ENCODE results near the gene SPINT2.
"Not testable (repeated sequence)": the region's sequence is repeated elsewhere in the genome, so short reads cannot be mapped to it uniquely, and the experiment has no call there.

SPINT2 gene

GRCh38 chr19:38264486-38265212 is at the start of gene SPINT2:
Gene SPINT2, plus strand, starts transcription at chr19:38264573. Its CDS starts 320 bp downstream, at chr19:38264893.
- no peak for DNase-seq

- DNase-seq, result no peak
These were observed 47.4 kb upstream of the SPINT2 start for GRCh38 chr19:38216785-38217641.

GRCh38 chr19:38218204-38218603 is 46.2 kb upstream of the SPINT2 start:
- no peak for DNase-seq

- no peak for DNase-seq
These were observed 45.2 kb upstream of the SPINT2 start for GRCh38 chr19:38219221-38219620.

GRCh38 chr19:38221421-38221820 is 43.0 kb upstream of the SPINT2 start:
- no peak for DNase-seq

- no peak for DNase-seq
These were observed 42.2 kb upstream of the SPINT2 start for GRCh38 chr19:38221919-38222830.

GRCh38 chr19:38223119-38223523 is 41.3 kb upstream of the SPINT2 start:
- no peak for DNase-seq

GRCh38 chr19:38223617-38224013 is 40.8 kb upstream of the SPINT2 start:
- no peak for DNase-seq

- peak; percentile 88 for DNase-seq
These were observed 40.1 kb upstream of the SPINT2 start, which contains the start of gene DPF1 for GRCh38 chr19:38224014-38224862. Gene DPF1, minus strand, starts transcription at chr19:38224222. Its CDS starts 80 bp downstream, at chr19:38224142.

- DNase-seq, result not testable (repeated sequence)
These were observed 39.5 kb upstream of the SPINT2 start for GRCh38 chr19:38224863-38225218.

GRCh38 chr19:38227287-38228004 is 36.9 kb upstream of the SPINT2 start:
- no peak for DNase-seq

- no peak for DNase-seq
These were observed 36.4 kb upstream of the SPINT2 start for GRCh38 chr19:38228005-38228377.

GRCh38 chr19:38228491-38229439 is 35.6 kb upstream of the SPINT2 start:
- DNase-seq, result no peak

- peak; percentile 76 for DNase-seq
These were observed 34.7 kb upstream of the SPINT2 start for GRCh38 chr19:38229585-38230073.

- DNase-seq, result not testable (repeated sequence)
These were observed 33.8 kb upstream of the SPINT2 start for GRCh38 chr19:38230506-38231133.

- DNase-seq, result no peak
These were observed 32.5 kb upstream of the SPINT2 start for GRCh38 chr19:38231918-38232317.

GRCh38 chr19:38233740-38234251 is 30.6 kb upstream of the SPINT2 start:
- DNase-seq, result peak; percentile 84

GRCh38 chr19:38234615-38235014 is 29.8 kb upstream of the SPINT2 start:
- DNase-seq, result no peak

GRCh38 chr19:38239816-38240215 is 24.6 kb upstream of the SPINT2 start:
- no peak for DNase-seq
